Measurements from ENCODE around the gene SNAPC2. TPM values are rescaled to one million over a fixed set of nuclear protein-coding genes. Genes with fewer than 3 reads are reported as not detected.
"Not testable (repeated sequence)": the region's sequence is repeated elsewhere in the genome, so short reads cannot be mapped to it uniquely, and the experiment has no call there.

The SNAPC2 gene
- total RNA-seq, 2 experiments from 2014 or later: 14.4 to 14.8 TPM

- Mint-ChIP-seq H3K27ac (peak overlapping the region; percentile 56), H3K36me3 (peaks cover 13% of the 10 kb centered on the region), H3K27me3 (no peaks in the 10 kb centered on the region), H3K4me3 (no peak overlapping the region), H3K9me3 (no peaks in the 10 kb centered on the region), H3K4me1 (peaks cover 14% of the 10 kb centered on the region)
- peak; percentile 81 for DNase-seq
Measured at GRCh38 chr19:7928741-7929701, 8.9 kb downstream of the SNAPC2 start.

- H3K9me3 Mint-ChIP-seq, H3K27ac Mint-ChIP-seq: not testable (repeated sequence)
- peaks cover 14% of the 10 kb centered on the region for H3K4me1 Mint-ChIP-seq
Measured at GRCh38 chr19:7930030-7930429, 9.9 kb downstream of the SNAPC2 start.

GRCh38 chr19:7930765-7931164 lies 10.6 kb downstream of the SNAPC2 start:
- no peaks in the 10 kb centered on the region for H3K9me3 Mint-ChIP-seq
- H3K36me3 Mint-ChIP-seq: peaks cover 15% of the 10 kb centered on the region
- H3K4me1 Mint-ChIP-seq: peaks cover 13% of the 10 kb centered on the region
- H3K27ac Mint-ChIP-seq: no peak overlapping the region
- DNase-seq: no peak
- H3K4me3 Mint-ChIP-seq: no peak overlapping the region
- no peaks in the 10 kb centered on the region for H3K27me3 Mint-ChIP-seq

More at GRCh38 chr19:7930030-7930429, 9.9 kb downstream of the SNAPC2 start:
- peaks cover 15% of the 10 kb centered on the region for H3K36me3 Mint-ChIP-seq
- not testable (repeated sequence) for DNase-seq, H3K27me3 Mint-ChIP-seq, H3K4me3 Mint-ChIP-seq

GRCh38 chr19:7931221-7932061 lies 11.3 kb downstream of the SNAPC2 start:
- no peaks in the 10 kb centered on the region for H3K27me3 Mint-ChIP-seq
- peaks cover 12% of the 10 kb centered on the region for H3K36me3 Mint-ChIP-seq
- peaks cover 10% of the 10 kb centered on the region for H3K4me1 Mint-ChIP-seq
- H3K9me3 Mint-ChIP-seq: no peaks in the 10 kb centered on the region
- no peak overlapping the region for H3K4me3 Mint-ChIP-seq
- DNase-seq: no peak
- H3K27ac Mint-ChIP-seq: no peak overlapping the region

DNA sequence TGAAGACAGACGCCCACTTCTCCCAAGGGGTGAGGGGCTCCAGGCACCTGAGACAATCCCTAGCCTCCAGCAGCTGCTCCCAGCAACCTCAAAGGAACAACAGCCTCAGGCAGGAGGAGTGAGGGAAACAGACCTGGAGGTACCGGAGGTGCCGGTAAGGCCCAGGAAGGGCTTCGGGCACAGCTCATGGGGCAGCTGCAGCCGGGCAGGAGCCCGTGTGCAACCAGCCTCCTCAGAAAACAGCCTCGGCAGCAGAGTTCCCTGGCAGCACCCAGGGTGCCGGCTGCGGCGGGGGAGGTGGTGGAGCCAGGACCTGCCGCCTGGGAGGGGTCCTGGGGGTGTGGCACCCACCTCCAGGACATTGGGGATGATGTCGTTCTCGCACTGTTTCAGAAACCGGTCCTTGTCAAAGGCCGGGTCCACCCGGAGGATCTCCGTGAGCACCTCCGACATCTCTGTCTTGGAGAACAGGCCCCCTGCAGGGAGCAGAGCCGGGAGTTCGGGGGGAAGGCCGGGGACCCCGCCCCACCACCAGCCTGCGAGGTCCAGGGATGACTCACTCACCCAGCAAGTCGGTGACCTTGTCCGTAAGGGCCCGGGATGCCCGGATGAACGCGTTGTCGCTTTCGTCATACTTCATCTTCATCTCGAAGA lies 12.3 kb downstream of the SNAPC2 start:
- peaks cover 11% of the 10 kb centered on the region for H3K36me3 Mint-ChIP-seq
- no peak overlapping the region for H3K27ac Mint-ChIP-seq
- H3K9me3 Mint-ChIP-seq: no peaks in the 10 kb centered on the region

DNA sequence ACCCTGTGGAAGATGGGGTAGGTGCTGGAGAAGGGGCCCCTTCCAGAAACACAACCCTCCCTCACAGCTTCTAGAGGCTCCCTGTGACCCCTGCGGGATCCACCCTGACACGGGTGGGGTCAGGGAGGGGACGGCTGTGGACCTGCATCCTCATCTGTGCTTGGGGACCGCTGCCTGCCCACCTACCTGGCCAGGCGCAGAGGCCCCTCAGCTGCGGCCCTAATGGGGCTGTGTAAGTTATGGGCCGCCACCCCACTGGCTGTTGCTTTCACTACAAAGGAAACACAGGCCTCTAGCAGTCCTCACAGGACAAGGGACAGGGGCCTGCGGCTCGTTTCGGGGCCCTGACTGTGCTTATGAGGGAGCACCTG lies 12.8 kb downstream of the SNAPC2 start:
- peaks cover 13% of the 10 kb centered on the region for H3K36me3 Mint-ChIP-seq
- DNase-seq: no peak
- no peak overlapping the region for H3K27ac Mint-ChIP-seq
- no peaks in the 10 kb centered on the region for H3K27me3 Mint-ChIP-seq
- H3K4me3 Mint-ChIP-seq: no peak overlapping the region
- no peaks in the 10 kb centered on the region for H3K9me3 Mint-ChIP-seq
- H3K4me1 Mint-ChIP-seq: peaks cover 9% of the 10 kb centered on the region

More for the DNA sequence above, 12.3 kb downstream of the SNAPC2 start:
- H3K27me3 Mint-ChIP-seq: no peaks in the 10 kb centered on the region
- H3K4me1 Mint-ChIP-seq: peaks cover 9% of the 10 kb centered on the region
- no peak overlapping the region for H3K4me3 Mint-ChIP-seq
- DNase-seq: no peak

DNA sequence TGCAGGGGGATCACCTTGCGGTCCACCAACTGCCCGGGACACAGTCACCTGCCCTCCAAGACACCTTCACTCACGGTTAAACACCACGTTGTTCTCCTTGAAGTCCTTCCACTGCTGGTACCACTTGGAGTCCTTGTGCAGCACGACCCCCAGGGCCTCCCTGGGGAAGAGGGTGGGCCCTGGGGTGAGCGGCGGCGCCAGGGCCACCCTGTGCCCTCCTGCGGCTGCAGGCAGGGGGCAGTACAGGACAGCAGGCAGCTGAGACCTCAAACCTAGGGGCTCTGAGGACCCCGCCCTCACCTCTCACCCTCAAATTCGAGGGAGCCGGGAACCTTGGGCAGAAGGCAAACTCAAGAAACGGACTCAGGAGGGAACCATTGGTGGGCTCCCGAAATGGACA lies 13.3 kb downstream of the SNAPC2 start:
- DNase-seq: no peak
- Mint-ChIP-seq H3K36me3 (peaks cover 13% of the 10 kb centered on the region), H3K4me1 (peaks cover 9% of the 10 kb centered on the region), H3K9me3 (no peaks in the 10 kb centered on the region), H3K27me3 (no peaks in the 10 kb centered on the region), H3K27ac (no peak overlapping the region), H3K4me3 (no peak overlapping the region)

DNA sequence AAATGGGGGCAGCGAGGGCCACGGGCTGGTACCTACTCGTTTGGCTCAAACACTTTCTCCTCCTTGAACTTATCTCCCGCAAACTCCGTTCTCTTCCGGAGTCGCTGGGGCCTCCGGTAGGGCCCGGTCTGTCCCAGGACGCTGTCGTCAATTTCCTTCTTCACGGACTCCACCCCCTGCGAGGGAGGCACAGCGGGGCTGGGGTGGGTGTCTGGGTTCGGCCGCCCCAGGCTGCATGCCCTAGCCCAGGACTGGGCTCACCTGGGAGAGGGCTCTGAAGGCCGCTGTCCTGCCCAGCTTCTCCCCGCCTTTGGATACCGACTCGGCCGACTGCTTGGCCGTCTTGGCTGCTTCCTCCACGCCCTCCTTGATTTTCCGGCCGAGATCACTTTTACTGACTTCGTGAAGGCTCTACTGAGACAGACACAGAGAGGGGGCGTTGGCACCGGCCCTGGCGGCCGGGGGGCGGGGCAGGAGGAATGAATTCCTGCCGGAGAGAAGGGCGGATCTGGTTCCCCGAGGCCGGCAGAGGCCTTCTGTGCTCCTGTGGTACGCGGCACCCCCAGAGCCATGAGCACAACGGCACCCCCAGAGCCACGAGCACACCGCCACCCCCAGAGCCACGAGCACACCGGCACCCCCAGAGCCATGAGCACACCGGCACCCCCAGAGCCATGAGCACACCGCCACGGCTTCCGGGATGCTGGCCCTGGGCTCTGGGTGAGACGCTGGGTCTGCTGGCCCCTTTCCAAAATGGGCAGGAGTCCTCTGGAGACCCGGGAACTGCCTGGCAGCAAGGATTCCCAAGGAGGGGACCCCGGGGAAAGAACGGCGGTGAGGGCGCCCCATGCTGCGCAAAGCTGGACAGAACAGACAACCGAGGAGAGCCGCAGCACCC lies 13.9 kb downstream of the SNAPC2 start:
- Mint-ChIP-seq H3K27ac (no peak overlapping the region), H3K36me3 (peaks cover 13% of the 10 kb centered on the region), H3K4me1 (peaks cover 9% of the 10 kb centered on the region), H3K4me3 (no peak overlapping the region), H3K9me3 (no peaks in the 10 kb centered on the region), H3K27me3 (no peaks in the 10 kb centered on the region)
- no peak for DNase-seq

DNA sequence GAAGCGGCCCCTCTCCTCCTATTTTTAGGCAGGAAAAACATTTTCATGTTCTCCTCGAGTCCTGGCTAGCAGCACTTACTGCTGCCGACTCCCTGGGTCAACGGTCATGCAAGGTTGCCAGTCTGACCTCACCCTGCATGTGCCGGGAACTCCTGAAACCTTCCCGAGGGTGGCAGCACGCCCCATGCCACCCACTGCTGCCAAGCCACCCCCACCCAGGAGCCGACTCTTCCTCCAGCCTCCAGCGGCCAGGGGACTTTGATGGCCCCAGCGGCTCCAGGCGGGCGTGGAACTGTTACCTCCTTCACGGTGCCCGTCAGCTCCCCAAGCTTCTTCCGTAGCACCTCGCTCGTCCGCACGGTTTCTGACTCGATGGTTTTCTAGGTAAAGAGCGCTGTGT lies 14.6 kb downstream of the SNAPC2 start:
- DNase-seq: no peak
- peaks cover 4% of the 10 kb centered on the region for H3K4me1 Mint-ChIP-seq
- H3K4me3 Mint-ChIP-seq: no peak overlapping the region
- peaks cover 13% of the 10 kb centered on the region for H3K36me3 Mint-ChIP-seq
- H3K27me3 Mint-ChIP-seq: no peaks in the 10 kb centered on the region
- H3K9me3 Mint-ChIP-seq: no peaks in the 10 kb centered on the region
- no peak overlapping the region for H3K27ac Mint-ChIP-seq

GRCh38 chr19:7940841-7941240 lies 20.7 kb downstream of the SNAPC2 start:
- no peak for DNase-seq
- Mint-ChIP-seq H3K4me1 (peaks cover 35% of the 10 kb centered on the region), H3K9me3 (no peaks in the 10 kb centered on the region), H3K27me3 (no peaks in the 10 kb centered on the region), H3K4me3 (peak overlapping the region; percentile 34), H3K27ac (no peak overlapping the region), H3K36me3 (peaks cover 21% of the 10 kb centered on the region)

GRCh38 chr19:7941895-7942596 lies 21.9 kb downstream of the SNAPC2 start:
- H3K9me3 Mint-ChIP-seq: no peaks in the 10 kb centered on the region
- no peak for DNase-seq
- H3K4me3 Mint-ChIP-seq: peak overlapping the region; percentile 96
- no peaks in the 10 kb centered on the region for H3K27me3 Mint-ChIP-seq
- peaks cover 21% of the 10 kb centered on the region for H3K36me3 Mint-ChIP-seq
- H3K4me1 Mint-ChIP-seq: peaks cover 37% of the 10 kb centered on the region
- peak overlapping the region; percentile 42 for H3K27ac Mint-ChIP-seq

- peak overlapping the region; percentile 96 for H3K4me3 Mint-ChIP-seq
- peak overlapping the region; percentile 100 for H3K27ac Mint-ChIP-seq
- peaks cover 37% of the 10 kb centered on the region for H3K4me1 Mint-ChIP-seq
- DNase-seq: no peak
- peaks cover 19% of the 10 kb centered on the region for H3K36me3 Mint-ChIP-seq
- no peaks in the 10 kb centered on the region for H3K27me3 Mint-ChIP-seq
- no peaks in the 10 kb centered on the region for H3K9me3 Mint-ChIP-seq
Measured at GRCh38 chr19:7942981-7943443, 22.9 kb downstream of the SNAPC2 start.

GRCh38 chr19:7943444-7944176 lies 23.5 kb downstream of the SNAPC2 start, which contains the start of gene TIMM44:
TIMM44 (minus strand) TSS chr19:7943666; CDS start chr19:7943651, 15 bp downstream.
- Mint-ChIP-seq H3K9me3 (no peaks in the 10 kb centered on the region), H3K27me3 (no peaks in the 10 kb centered on the region), H3K27ac (peak within 1 kb of the TSS; percentile 100), H3K36me3 (peaks cover 19% of the 10 kb centered on the region), H3K4me1 (peaks cover 37% of the 10 kb centered on the region), H3K4me3 (peak within 1 kb of the TSS; percentile 96)
- DNase-seq: peak; percentile 99

All from activated naive CD8-positive, alpha-beta T cell treated with anti-CD3 and anti-CD28 coated beads for 36 hours (primary cell).